Measurements from ENCODE around the gene NDUFV3. TPM values are rescaled to one million over a fixed set of nuclear protein-coding genes. Genes with fewer than 3 reads are reported as not detected.

Gene NDUFV3
- total RNA-seq, 1 experiment from 2014 or later: 29.8 TPM

DNA sequence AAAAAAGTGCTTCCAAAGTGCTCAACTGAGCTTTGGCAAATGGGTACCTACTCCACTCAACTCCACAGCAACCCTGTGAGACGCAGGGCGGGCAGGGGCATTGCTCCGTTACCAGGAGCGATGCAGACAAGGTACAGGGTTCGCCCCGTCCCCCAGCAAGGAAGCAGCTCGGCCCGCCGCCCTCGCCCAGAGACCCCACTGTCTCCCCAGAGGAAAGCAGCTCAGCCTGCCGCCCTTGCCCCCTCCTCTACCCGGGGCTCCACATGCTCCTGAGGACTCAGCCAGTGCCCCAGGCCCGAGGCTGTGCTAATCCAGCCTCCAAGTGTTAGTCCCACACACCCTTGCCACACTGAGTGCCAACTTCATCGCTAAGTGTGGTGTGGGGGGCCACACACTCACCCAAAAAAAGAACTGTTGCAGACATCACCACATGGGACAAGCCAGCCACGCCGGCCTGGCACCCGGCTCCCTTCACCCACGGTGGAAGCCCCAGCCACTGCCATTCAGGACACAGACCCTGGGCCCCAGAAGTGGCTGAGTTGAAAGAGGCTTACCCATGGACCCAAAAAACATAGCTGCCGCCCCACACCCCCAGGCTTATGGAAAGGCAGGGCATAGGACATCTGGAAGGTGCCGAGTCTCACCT lies 40.1 kb upstream of the NDUFV3 start:
- peaks cover 28% of the 10 kb centered on the region for H3K36me3 Mint-ChIP-seq (ENCODE audit: insufficient read depth, unreplicated experiment)
- CTCF ChIA-PET: interaction anchor here (0.5 to 0.7 kb wide), 2 partner anchors 10 to 116 kb away, joined by 4 to 5 read pairs; no protein-coding TSS in a partner anchor

GRCh38 chr21:42853621-42854020 lies 39.5 kb upstream of the NDUFV3 start:
- CTCF ChIA-PET: interaction anchor here (0.5 kb wide), 1 partner anchor 10 kb away, joined by 5 read pairs; no protein-coding TSS in a partner anchor
- DNase-seq: no peak
- Mint-ChIP-seq H3K27ac (ENCODE audit: unreplicated experiment) (no peak overlapping the region), H3K4me3 (ENCODE audit: low read depth, unreplicated experiment) (no peak overlapping the region), H3K27me3 (ENCODE audit: unreplicated experiment) (no peaks in the 10 kb centered on the region), H3K9me3 (ENCODE audit: low read depth, unreplicated experiment) (no peaks in the 10 kb centered on the region), H3K36me3 (ENCODE audit: insufficient read depth, unreplicated experiment) (peaks cover 28% of the 10 kb centered on the region), H3K4me1 (ENCODE audit: low read depth, unreplicated experiment) (no peaks in the 10 kb centered on the region)
- intact Hi-C loops (cut with micrococcal nuclease; ENCODE audit: unreplicated experiment): no loop called here
- TF ChIP-seq CTCF (IDR thresholded peaks at IDR 0.05; ENCODE audit: unreplicated experiment): no peak
- no TSS peak for BruUV-seq (replicated peaks)

More for the DNA sequence above, 40.1 kb upstream of the NDUFV3 start:
- no peak for DNase-seq
- Mint-ChIP-seq H3K4me3 (ENCODE audit: low read depth, unreplicated experiment) (no peak overlapping the region), H3K9me3 (ENCODE audit: low read depth, unreplicated experiment) (no peaks in the 10 kb centered on the region), H3K27me3 (ENCODE audit: unreplicated experiment) (no peaks in the 10 kb centered on the region), H3K27ac (ENCODE audit: unreplicated experiment) (no peak overlapping the region), H3K4me1 (ENCODE audit: low read depth, unreplicated experiment) (no peaks in the 10 kb centered on the region)
- BruUV-seq (replicated peaks): no TSS peak
- no peak for TF ChIP-seq CTCF (IDR thresholded peaks at IDR 0.05; ENCODE audit: unreplicated experiment)
- intact Hi-C loops (cut with micrococcal nuclease; ENCODE audit: unreplicated experiment): no loop called here

DNA sequence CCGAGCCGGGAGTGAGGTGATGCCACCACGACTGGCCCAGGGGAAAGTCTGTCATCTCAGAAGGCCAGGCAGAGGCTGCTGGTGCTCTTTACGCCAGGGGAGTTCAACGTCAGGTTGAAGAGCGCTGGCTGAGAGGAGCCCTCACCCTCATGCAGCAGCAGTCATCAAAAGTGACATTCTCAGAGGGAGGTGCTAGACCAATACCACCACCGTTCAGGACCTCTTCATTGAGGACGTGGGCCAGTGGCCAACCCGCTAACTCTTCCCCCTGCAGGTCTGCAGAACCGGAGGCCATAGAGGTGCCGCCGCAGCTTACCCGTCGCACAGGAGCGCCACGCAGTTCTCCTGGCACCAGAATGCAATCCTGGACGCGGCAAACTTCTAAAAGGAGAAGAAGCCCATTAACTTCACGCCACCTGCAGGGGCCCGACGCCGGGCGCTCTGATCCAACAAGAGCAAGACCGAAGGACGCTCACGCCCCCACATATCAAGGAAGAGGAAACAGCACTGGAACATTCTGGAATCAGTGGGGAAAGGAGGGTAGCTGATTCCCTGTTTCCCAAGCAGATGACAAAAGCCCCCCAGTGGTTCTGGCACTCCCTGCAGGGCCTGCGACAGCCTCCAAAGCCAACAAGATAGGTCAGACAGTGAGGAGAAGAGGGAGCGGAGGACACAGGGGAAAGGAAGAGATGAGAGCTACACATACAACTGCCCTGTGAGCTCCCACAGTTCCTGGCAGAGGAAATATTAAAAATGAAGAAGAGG lies 38.7 kb upstream of the NDUFV3 start:
- no TSS peak for BruUV-seq (replicated peaks)
- intact Hi-C loops (cut with micrococcal nuclease; ENCODE audit: unreplicated experiment): no loop called here
- no peak for DNase-seq
- no peak overlapping the region for H3K27ac Mint-ChIP-seq (ENCODE audit: unreplicated experiment)
- CTCF ChIA-PET: no interaction called here
- H3K27me3 Mint-ChIP-seq (ENCODE audit: unreplicated experiment): no peaks in the 10 kb centered on the region
- no peak for TF ChIP-seq CTCF (IDR thresholded peaks at IDR 0.05; ENCODE audit: unreplicated experiment)
- H3K4me1 Mint-ChIP-seq (ENCODE audit: low read depth, unreplicated experiment): no peaks in the 10 kb centered on the region
- no peak overlapping the region for H3K4me3 Mint-ChIP-seq (ENCODE audit: low read depth, unreplicated experiment)
- H3K9me3 Mint-ChIP-seq (ENCODE audit: low read depth, unreplicated experiment): no peaks in the 10 kb centered on the region
- peaks cover 24% of the 10 kb centered on the region for H3K36me3 Mint-ChIP-seq (ENCODE audit: insufficient read depth, unreplicated experiment)

- intact Hi-C loops (cut with micrococcal nuclease; ENCODE audit: unreplicated experiment): no loop called here
- H3K27ac Mint-ChIP-seq (ENCODE audit: unreplicated experiment): no peak overlapping the region
- no peak for TF ChIP-seq CTCF (IDR thresholded peaks at IDR 0.05; ENCODE audit: unreplicated experiment)
- CTCF ChIA-PET: no interaction called here
- no peaks in the 10 kb centered on the region for H3K9me3 Mint-ChIP-seq (ENCODE audit: low read depth, unreplicated experiment)
- no peak overlapping the region for H3K4me3 Mint-ChIP-seq (ENCODE audit: low read depth, unreplicated experiment)
- H3K27me3 Mint-ChIP-seq (ENCODE audit: unreplicated experiment): no peaks in the 10 kb centered on the region
- H3K36me3 Mint-ChIP-seq (ENCODE audit: insufficient read depth, unreplicated experiment): peaks cover 25% of the 10 kb centered on the region
- BruUV-seq (replicated peaks): no TSS peak
- H3K4me1 Mint-ChIP-seq (ENCODE audit: low read depth, unreplicated experiment): no peaks in the 10 kb centered on the region
- DNase-seq: no peak
Observed at GRCh38 chr21:42855171-42855936, 37.8 kb upstream of the NDUFV3 start.

Measured in Calu3 (cell line).